Endothelial cell of umbilical vein (primary cell): ENCODE data around the gene ARHGEF16. TPM values are rescaled to one million over a fixed set of nuclear protein-coding genes. Genes with fewer than 3 reads are reported as not detected.

Source experiments
- BruUV-seq: library from RNA; stranded (reverse); fragments of 400-500 nt; replicated peaks from 2 replicates; lab custom pipeline; 2021; lab: Mats Ljungman, UMichigan
- CTCF ChIA-PET: fragments of 300-600, 350-600 bp; sonication (Branson Sonifier 250); formaldehyde crosslinking; loops from one replicate; lab custom pipeline; 2021; ENCODE audit warnings: antibody characterized with exemption, inconsistent platforms; lab: Charles Lee
- POLR2A ChIA-PET: fragments of 300-600, 350-600 bp; sonication (Branson Sonifier 250); formaldehyde crosslinking; loops from one replicate; lab custom pipeline; 2021; ENCODE audit warnings: antibody characterized with exemption, inconsistent platforms; lab: Charles Lee
- DNase-seq: peaks from one replicate; pipeline ENCODE4 v3.0.0-alpha.2; 2011; ENCODE audit warnings: low read depth, low spot score
- FAIRE-seq: peaks from 2 replicates; lab custom pipeline; 2011; peaks lifted over from hg19 to GRCh38; lab: Jason Lieb, UNC
- H2AFZ ChIP-seq: 2 replicates; pipeline ENCODE4 v1.6.0; 2012; ENCODE audit warnings: low read depth, low read length, control low read depth, inconsistent platforms
- H3K27ac ChIP-seq: 2 replicates; pipeline ENCODE4 v1.5.1; 2011; ENCODE audit warnings: low read depth, mild to moderate bottlenecking, control low read depth, low read length, moderate library complexity; ENCODE audit not compliant: insufficient read depth
- H3K27me3 ChIP-seq, 2 experiments: 2 replicates each; pipeline versions ENCODE4 v1.6.0 to v1.6.1; 2011; ENCODE audit warnings: low read length in 2 of 2, mixed read lengths in 1 of 2; ENCODE audit not compliant: control insufficient read depth in 2 of 2, insufficient read depth in 2 of 2
- H3K36me3 ChIP-seq, 2 experiments: 2 replicates in 1 of 2; 3 replicates in 1 of 2; pipeline ENCODE4 v1.5.1; 2011; ENCODE audit warnings: low read length in 2 of 2, mild to moderate bottlenecking in 1 of 2, moderate library complexity in 1 of 2; ENCODE audit not compliant: control insufficient read depth in 2 of 2, insufficient read depth in 2 of 2; ENCODE audit errors: extremely low read depth in 1 of 2
- H3K4me1 ChIP-seq: 3 replicates; pipeline ENCODE4 v1.5.1; 2011; ENCODE audit warnings: mild to moderate bottlenecking, low read length; ENCODE audit not compliant: control insufficient read depth, insufficient read depth; ENCODE audit errors: extremely low read depth
- H3K4me2 ChIP-seq: 2 replicates; pipeline ENCODE4 v1.6.1; 2011; ENCODE audit warnings: low read length, control low read depth, mixed read lengths; ENCODE audit not compliant: insufficient read depth
- H3K4me3 ChIP-seq, 3 experiments: fragments of 200-600 bp in 1 of 3; sonication (generic), shearing (Covaris generic) in 1 of 3; replicated peaks in 1 of 3; 2 replicates each; pipeline ENCODE4 v1.5.1; 2011 to 2016; ENCODE audit warnings: control low read depth in 3 of 3, low read length in 3 of 3, mild to moderate bottlenecking in 2 of 3, inconsistent platforms in 1 of 3, low read depth in 1 of 3, moderate library complexity in 1 of 3; ENCODE audit not compliant: insufficient read depth in 1 of 3
- H3K79me2 ChIP-seq: 2 replicates; pipeline ENCODE4 v1.6.0; 2012; ENCODE audit warnings: low read length, inconsistent platforms; ENCODE audit not compliant: control insufficient read depth, insufficient read depth
- H3K9ac ChIP-seq: replicated peaks from 2 replicates; pipeline ENCODE3; 2011; ENCODE audit warnings: low read length, control low read depth; ENCODE audit not compliant: insufficient read depth; ENCODE audit errors: extremely low read depth
- H3K9me1 ChIP-seq: replicated peaks from 3 replicates; pipeline ENCODE4 v1.6.0; 2011; ENCODE audit warnings: mild to moderate bottlenecking, low read length; ENCODE audit not compliant: control insufficient read depth, insufficient read depth; ENCODE audit errors: extremely low read depth
- H3K9me3 ChIP-seq: replicated peaks from 2 replicates; pipeline ENCODE4 v1.5.1; 2012; ENCODE audit warnings: low read length, inconsistent platforms; ENCODE audit not compliant: control insufficient read depth, insufficient read depth
- H4K20me1 ChIP-seq: replicated peaks from 2 replicates; pipeline ENCODE3; 2011; ENCODE audit warnings: mild to moderate bottlenecking, low read length; ENCODE audit not compliant: control insufficient read depth, insufficient read depth; ENCODE audit errors: extremely low read depth
- CTCF ChIP-seq, 2 donors: IDR thresholded peaks; 1 replicate in 1 of 2; 2 replicates in 1 of 2; pipeline ENCODE4 v1.5.1; 2011; ENCODE audit warnings: low read length in 2 of 2, mild to moderate bottlenecking in 2 of 2, moderate library complexity in 2 of 2, control low read depth in 1 of 2, inconsistent platforms in 1 of 2, low read depth in 1 of 2; ENCODE audit not compliant: insufficient read depth in 1 of 2; ENCODE audit errors: extremely low read depth in 1 of 2
- EZH2 ChIP-seq: IDR thresholded peaks from 2 replicates; pipeline ENCODE4 v1.6.1; 2012; ENCODE audit warnings: borderline replicate concordance, low read depth, mild to moderate bottlenecking, moderate library complexity, low read length, inconsistent platforms; ENCODE audit not compliant: severe bottlenecking
- FOS ChIP-seq: IDR thresholded peaks from 2 replicates; pipeline ENCODE4 v1.6.1; 2011; ENCODE audit warnings: mild to moderate bottlenecking, low read length, moderate library complexity, borderline replicate concordance; ENCODE audit not compliant: insufficient read depth
- GATA2 ChIP-seq: IDR thresholded peaks from 2 replicates; pipeline ENCODE4 v1.7.0; 2011; ENCODE audit warnings: low read depth, mild to moderate bottlenecking, moderate library complexity, mixed read lengths, low read length; ENCODE audit not compliant: insufficient read length, insufficient read depth
- JUN ChIP-seq: IDR thresholded peaks from 2 replicates; pipeline ENCODE4 v1.6.1; 2011; ENCODE audit warnings: borderline replicate concordance, low read depth; ENCODE audit not compliant: insufficient read length, insufficient read depth
- MYC ChIP-seq: IDR thresholded peaks from one replicate; pipeline ENCODE4 v1.6.1; 2011; ENCODE audit warnings: mild to moderate bottlenecking, low read depth, low read length
- POLR2A ChIP-seq: IDR thresholded peaks from 2 replicates; pipeline ENCODE4 v1.6.1; 2012; ENCODE audit warnings: low read depth, mild to moderate bottlenecking, control low read depth, low read length
- POLR2AphosphoS5 ChIP-seq: IDR thresholded peaks from 2 replicates; pipeline ENCODE4 v1.6.1; 2012; ENCODE audit warnings: low read depth, mild to moderate bottlenecking, control low read depth, low read length, moderate library complexity; ENCODE audit not compliant: insufficient read depth
- dilution Hi-C: fragments of 300-500 bp; cut with MboI; formaldehyde crosslinking; loops from one replicate; pipeline ENCODE4 v1.15.0; 2019; ENCODE audit warnings: low sequenced_read_pairs; ENCODE audit not compliant: extremely low pct_ligation_motif_present
- intact Hi-C: fragments of 100-400 bp; cut with micrococcal nuclease; formaldehyde crosslinking; loops from one replicate; pipeline ENCODE4 v1.10.0; 2022
- polyA plus RNA-seq, 4 experiments: library from polyadenylated mRNA; depleted of rRNA in 3 of 4; stranded (reverse) in 3 of 4; unstranded in 1 of 4; fragments of >200 nt; gene quantifications; 2 replicates each; pipeline versions ENCODE4 v1.2.1 to v1.2.3, GENCODE V29; 2011 to 2012; ENCODE audit warnings: missing spikeins in 1 of 4
- total RNA-seq: library from RNA; stranded (reverse); gene quantifications from 2 replicates; pipeline ENCODE4 v1.2.3, GENCODE V29; 2021
- TF ChIP-seq, protein P1 (sequence below): IDR thresholded peaks from 2 replicates; pipeline ENCODE4 v1.6.1; 2011; ENCODE audit not compliant: insufficient read depth, insufficient read length

ARHGEF16 gene
- total and polyA plus RNA-seq, 2 donors (not counting 3 experiments of a cell fraction or from before 2014, with no cell fraction given), result 0.52 to 1.3 TPM

DNA sequence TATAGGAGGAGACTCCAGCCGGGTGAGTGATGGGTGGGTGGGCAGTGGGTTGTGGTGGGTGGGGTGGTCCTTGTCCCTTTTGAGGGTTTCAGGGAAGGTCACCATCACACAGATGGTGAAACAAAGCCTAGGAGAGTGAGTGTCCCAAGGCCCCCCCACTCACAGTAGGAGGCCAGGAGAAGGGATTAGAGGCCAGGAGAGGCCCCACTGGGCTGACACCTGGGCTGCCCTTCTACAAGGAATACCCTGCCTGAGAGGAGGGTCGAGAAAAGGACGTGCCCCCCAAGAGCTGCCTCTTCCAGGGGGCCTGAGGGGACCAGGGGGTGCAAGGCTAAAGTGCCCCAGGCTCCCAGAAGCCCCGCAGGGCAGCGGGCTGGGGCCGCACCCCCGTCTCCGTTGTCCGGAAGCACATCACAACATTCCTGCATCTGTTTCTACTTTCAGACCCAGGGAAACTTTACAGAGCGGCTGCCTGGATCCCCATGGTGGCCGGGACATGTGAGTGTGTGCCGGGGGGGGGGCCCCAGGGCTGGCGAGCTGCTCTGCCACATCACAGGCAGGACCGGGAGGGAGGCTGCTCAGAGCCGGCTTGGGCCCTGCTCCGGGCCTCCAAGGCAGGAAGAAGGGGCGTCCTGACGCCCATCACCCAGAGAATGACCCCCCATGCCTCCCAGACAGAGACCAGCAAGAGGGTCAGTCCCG, 68.2 kb downstream of the ARHGEF16 start:
- dilution Hi-C loops (no loop called here), intact Hi-C loops (no loop called here)
- FAIRE-seq (no peak), DNase-seq (no peak)
- POLR2A ChIA-PET, result no interaction called here
- TF ChIP-seq EZH2 (no peak), GATA2 (no peak), MYC (no peak), FOS (no peak), POLR2A (no peak), JUN (no peak), POLR2AphosphoS5 (no peak), CTCF (IDR thresholded peaks at IDR 0.05; ENCODE audit: extremely low read depth in 1 of 2, insufficient read depth in 1 of 2, low read depth in 1 of 2, low read length in 2 of 2) (no peak)
- TF ChIP-seq, protein P1, sequence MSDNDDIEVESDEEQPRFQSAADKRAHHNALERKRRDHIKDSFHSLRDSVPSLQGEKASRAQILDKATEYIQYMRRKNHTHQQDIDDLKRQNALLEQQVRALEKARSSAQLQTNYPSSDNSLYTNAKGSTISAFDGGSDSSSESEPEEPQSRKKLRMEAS, result no peak
- Histone ChIP-seq H3K9ac (no peak overlapping the region), H3K27me3 (no peaks in the 10 kb centered on the region), H2AFZ (no peak overlapping the region), H4K20me1 (no peaks in the 10 kb centered on the region), H3K9me3 (no peaks in the 10 kb centered on the region), H3K4me1 (no peaks in the 10 kb centered on the region), H3K79me2 (no peaks in the 10 kb centered on the region), H3K4me3 (no peak overlapping the region), H3K36me3 (no peaks in the 10 kb centered on the region), H3K9me1 (no peaks in the 10 kb centered on the region), H3K27ac (no peak overlapping the region), H3K4me2 (no peak overlapping the region)
- CTCF ChIA-PET, result interaction anchor here (1.2 kb wide), 1 partner anchor 96 kb away, joined by 4 read pairs; no protein-coding TSS in a partner anchor
- BruUV-seq, result no TSS peak
